PC-3 (cell line): ENCODE results near the gene SMAP1.

ENCODE experiments used
- EZH2 ChIP-seq: fragments of 300-600 bp; sonication (generic); IDR thresholded peaks from one replicate; pipeline ENCODE4 v1.6.1; 2017; ENCODE audit warnings: antibody characterized with exemption, mild to moderate bottlenecking, low read length; ENCODE audit not compliant: unreplicated experiment
- EZH2phosphoT487 ChIP-seq: fragments of 300-600 bp; sonication (generic); IDR thresholded peaks from 2 replicates; pipeline ENCODE4 v1.6.1; 2018; ENCODE audit warnings: mild to moderate bottlenecking, antibody characterized with exemption, low read length, borderline replicate concordance
- TF ChIP-seq, protein P1 (sequence below): fragments of 300-600 bp; sonication (generic); conservative IDR thresholded peaks from 2 replicates; pipeline ENCODE4 v1.5.1; 2017; ENCODE audit warnings: antibody characterized with exemption, low read depth, mild to moderate bottlenecking, low read length

DNA sequence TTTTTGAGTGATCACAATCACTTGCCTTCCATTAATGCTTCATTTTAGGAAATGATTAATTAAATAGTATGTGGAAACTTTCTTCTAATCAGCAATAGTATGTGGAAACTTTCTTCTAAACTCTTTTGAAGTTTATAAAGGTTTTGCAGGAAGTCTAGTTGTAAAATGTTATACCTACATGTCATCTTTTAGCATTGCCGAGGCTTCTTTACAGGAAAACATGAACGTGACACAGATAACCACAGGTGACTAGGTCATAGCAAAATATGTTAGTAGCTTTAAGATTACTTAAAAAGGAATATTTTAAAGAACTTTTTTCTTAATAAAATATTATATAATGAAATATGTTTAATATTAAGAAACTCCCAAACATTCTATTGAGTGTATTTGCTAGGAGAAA is 56.8 kb downstream of the SMAP1 start:
- TF ChIP-seq, protein P1, sequence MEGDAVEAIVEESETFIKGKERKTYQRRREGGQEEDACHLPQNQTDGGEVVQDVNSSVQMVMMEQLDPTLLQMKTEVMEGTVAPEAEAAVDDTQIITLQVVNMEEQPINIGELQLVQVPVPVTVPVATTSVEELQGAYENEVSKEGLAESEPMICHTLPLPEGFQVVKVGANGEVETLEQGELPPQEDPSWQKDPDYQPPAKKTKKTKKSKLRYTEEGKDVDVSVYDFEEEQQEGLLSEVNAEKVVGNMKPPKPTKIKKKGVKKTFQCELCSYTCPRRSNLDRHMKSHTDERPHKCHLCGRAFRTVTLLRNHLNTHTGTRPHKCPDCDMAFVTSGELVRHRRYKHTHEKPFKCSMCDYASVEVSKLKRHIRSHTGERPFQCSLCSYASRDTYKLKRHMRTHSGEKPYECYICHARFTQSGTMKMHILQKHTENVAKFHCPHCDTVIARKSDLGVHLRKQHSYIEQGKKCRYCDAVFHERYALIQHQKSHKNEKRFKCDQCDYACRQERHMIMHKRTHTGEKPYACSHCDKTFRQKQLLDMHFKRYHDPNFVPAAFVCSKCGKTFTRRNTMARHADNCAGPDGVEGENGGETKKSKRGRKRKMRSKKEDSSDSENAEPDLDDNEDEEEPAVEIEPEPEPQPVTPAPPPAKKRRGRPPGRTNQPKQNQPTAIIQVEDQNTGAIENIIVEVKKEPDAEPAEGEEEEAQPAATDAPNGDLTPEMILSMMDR = no peak
- TF ChIP-seq EZH2phosphoT487 = no peak
- no peak for TF ChIP-seq EZH2
